Loucy (cell line): ENCODE results near the gene WIPI1.

Source experiments
- H2AFZ ChIP-seq: fragments of 200-600 bp; sonication (generic); 2 replicates; pipeline ENCODE4 v1.6.0; 2016; ENCODE audit warnings: antibody characterized with exemption, mild to moderate bottlenecking, low read length, moderate library complexity
- H3F3A ChIP-seq: fragments of 200-600 bp; 2 replicates; pipeline ENCODE4 v1.6.0; 2016; ENCODE audit warnings: antibody characterized with exemption, low read depth, mild to moderate bottlenecking
- H3K27me3 ChIP-seq: fragments of 200-600 bp; sonication (generic); 2 replicates; pipeline ENCODE4 v1.6.1; 2014; ENCODE audit warnings: low read length, mild to moderate bottlenecking; ENCODE audit not compliant: insufficient read depth, poor library complexity, severe bottlenecking
- H3K36me3 ChIP-seq: fragments of 200-600 bp; sonication (generic); 2 replicates; pipeline ENCODE4 v1.6.1; 2016; ENCODE audit warnings: low read length; ENCODE audit not compliant: insufficient read depth
- H3K4me1 ChIP-seq: fragments of 200-600 bp; sonication (generic); 2 replicates; pipeline ENCODE4 v1.5.1; 2014; ENCODE audit warnings: low read length, mild to moderate bottlenecking; ENCODE audit not compliant: insufficient read depth, poor library complexity, severe bottlenecking
- H3K4me2 ChIP-seq: fragments of 200-600 bp; sonication (generic); 2 replicates; pipeline ENCODE4 v1.6.0; 2014; ENCODE audit warnings: antibody characterized with exemption, low read length, low read depth, mild to moderate bottlenecking; ENCODE audit not compliant: poor library complexity, severe bottlenecking
- H3K4me3 ChIP-seq: fragments of 200-600 bp; sonication (generic); 2 replicates; pipeline ENCODE4 v1.5.1; 2014; ENCODE audit warnings: low read length, mild to moderate bottlenecking, mixed read lengths; ENCODE audit not compliant: poor library complexity, severe bottlenecking
- H3K79me2 ChIP-seq: fragments of 200-600 bp; sonication (generic); 2 replicates; pipeline ENCODE4 v1.6.1; 2014; ENCODE audit warnings: low read length; ENCODE audit not compliant: insufficient read depth
- H3K9ac ChIP-seq: fragments of 200-600 bp; sonication (generic); 2 replicates; pipeline ENCODE4 v1.6.0; 2014; ENCODE audit warnings: mild to moderate bottlenecking, low read depth, low read length, moderate library complexity; ENCODE audit not compliant: poor library complexity, severe bottlenecking
- H3K9me2 ChIP-seq: fragments of 200-600 bp; sonication (generic); replicated peaks from 2 replicates; pipeline ENCODE4 v1.6.1; 2016; ENCODE audit warnings: low read depth, low read length, mixed read lengths
- H3K9me3 ChIP-seq: fragments of 200-600 bp; sonication (generic); 2 replicates; pipeline ENCODE4 v1.6.1; 2014; ENCODE audit warnings: mild to moderate bottlenecking, antibody characterized with exemption, low read length, low read depth; ENCODE audit not compliant: insufficient read depth
- H4K20me1 ChIP-seq: fragments of 200-600 bp; sonication (generic); 2 replicates; pipeline ENCODE4 v1.6.0; 2014; ENCODE audit warnings: antibody characterized with exemption, low read length, mild to moderate bottlenecking; ENCODE audit not compliant: insufficient read depth, poor library complexity, severe bottlenecking
- CTCF ChIP-seq: fragments of 200-600 bp; sonication (generic); conservative IDR thresholded peaks from 2 replicates; pipeline ENCODE4 v1.5.1; 2014; ENCODE audit warnings: mild to moderate bottlenecking, antibody characterized with exemption, low read length
- EZH2phosphoT487 ChIP-seq: fragments of 200-600 bp; IDR thresholded peaks from 2 replicates; pipeline ENCODE4 v1.6.1; 2018; ENCODE audit warnings: antibody characterized with exemption, mild to moderate bottlenecking, moderate library complexity, borderline replicate concordance

WIPI1 gene

GRCh38 chr17:68428498-68429172 is 28.7 kb downstream of the WIPI1 start:
- Histone ChIP-seq H4K20me1 (no peaks in the 10 kb centered on the region), H3K4me2 (no peak overlapping the region), H3K9me2 (no peaks in the 10 kb centered on the region), H3K36me3 (peaks cover 31% of the 10 kb centered on the region; the same call in 1 of the 2 replicates), H3F3A (no peaks in the 10 kb centered on the region), H3K4me1 (no peaks in the 10 kb centered on the region), H3K9me3 (no peaks in the 10 kb centered on the region), H3K4me3 (no peak overlapping the region), H2AFZ (no peak overlapping the region), H3K9ac (no peak overlapping the region), H3K27me3 (no peaks in the 10 kb centered on the region), H3K79me2 (no peaks in the 10 kb centered on the region)
- TF ChIP-seq EZH2phosphoT487, result no peak
- TF ChIP-seq CTCF, result no peak

- H3K79me2 ChIP-seq, result no peaks in the 10 kb centered on the region
- H3K36me3 ChIP-seq, result peaks cover 25% of the 10 kb centered on the region; the same call in 1 of the 2 replicates
- H4K20me1 ChIP-seq, result no peaks in the 10 kb centered on the region
- no peaks in the 10 kb centered on the region for H3F3A ChIP-seq
- no peak overlapping the region for H2AFZ ChIP-seq
- H3K9me3 ChIP-seq, result no peaks in the 10 kb centered on the region
- no peak for TF ChIP-seq CTCF
- TF ChIP-seq EZH2phosphoT487, result no peak
- no peaks in the 10 kb centered on the region for H3K4me1 ChIP-seq
- no peaks in the 10 kb centered on the region for H3K9me2 ChIP-seq
- no peaks in the 10 kb centered on the region for H3K27me3 ChIP-seq
- no peak overlapping the region for H3K4me3 ChIP-seq
- no peak overlapping the region for H3K4me2 ChIP-seq
- no peak overlapping the region for H3K9ac ChIP-seq
Measured at GRCh38 chr17:68427575-68427974, 29.7 kb downstream of the WIPI1 start.

- Histone ChIP-seq H3K4me2 (no peak overlapping the region), H3K4me3 (no peak overlapping the region), H3K79me2 (no peaks in the 10 kb centered on the region), H3K4me1 (no peaks in the 10 kb centered on the region), H3K36me3 (peaks cover 14% of the 10 kb centered on the region; the same call in 1 of the 2 replicates), H3K27me3 (no peaks in the 10 kb centered on the region), H3K9ac (no peak overlapping the region), H3K9me3 (no peaks in the 10 kb centered on the region), H2AFZ (no peak overlapping the region), H4K20me1 (no peaks in the 10 kb centered on the region), H3F3A (no peaks in the 10 kb centered on the region), H3K9me2 (no peaks in the 10 kb centered on the region)
- TF ChIP-seq EZH2phosphoT487 (no peak), CTCF (no peak)
Measured at GRCh38 chr17:68425979-68426378, 31.3 kb downstream of the WIPI1 start.
